Lung (tissue), 12 donors: ENCODE measurements around the gene SFTPB. TPM values are rescaled to one million over a fixed set of nuclear protein-coding genes. Genes with fewer than 3 reads are reported as not detected.

Source experiments
- ATAC-seq: fragments of 200-7000 bp; cut with Tn5 transposase; one replicate; pipeline ENCODE4 v1.9.1; 2020; ENCODE audit warnings: moderate number of reproducible peaks; ENCODE audit not compliant: insufficient read depth, low FRiP score
- DNase-seq, 3 donors: peaks; one replicate each; pipeline ENCODE4 v3.0.0-alpha.2; 2013 to 2017
- H3K27ac ChIP-seq, 2 donors: one replicate each; pipeline ENCODE4 v1.5.1; 2013; ENCODE audit warnings: mild to moderate bottlenecking in 2 of 2, moderate library complexity in 2 of 2, control low read depth in 1 of 2, inconsistent platforms in 1 of 2, low read depth in 1 of 2, low read length in 1 of 2
- H3K27me3 ChIP-seq, 3 donors: one replicate each; pipeline ENCODE4 v1.5.1; 2013; ENCODE audit warnings: low read length in 2 of 3; ENCODE audit not compliant: control insufficient read depth in 3 of 3, insufficient read depth in 3 of 3
- H3K36me3 ChIP-seq, 4 donors: one replicate each; pipeline ENCODE4 v1.5.1; 2013; ENCODE audit warnings: low read length in 4 of 4, mild to moderate bottlenecking in 1 of 4, moderate library complexity in 1 of 4; ENCODE audit not compliant: control insufficient read depth in 4 of 4, insufficient read depth in 4 of 4
- H3K4me1 ChIP-seq, 5 donors: one replicate each; pipeline ENCODE4 v1.5.1; 2013; ENCODE audit warnings: low read length in 5 of 5, mild to moderate bottlenecking in 2 of 5, moderate library complexity in 1 of 5; ENCODE audit not compliant: control insufficient read depth in 5 of 5, insufficient read depth in 5 of 5
- H3K4me3 ChIP-seq: one replicate; pipeline ENCODE4 v1.5.1; 2013; ENCODE audit warnings: mild to moderate bottlenecking, control low read depth, moderate library complexity
- H3K9ac ChIP-seq, 2 donors: one replicate each; pipeline ENCODE4 v1.5.1; 2013; ENCODE audit warnings: low read length in 2 of 2, control low read depth in 1 of 2; ENCODE audit not compliant: insufficient read depth in 1 of 2
- H3K9me3 ChIP-seq, 4 donors: one replicate each; pipeline ENCODE4 v1.5.1; 2013; ENCODE audit warnings: low read length in 3 of 4, mild to moderate bottlenecking in 1 of 4, moderate library complexity in 1 of 4; ENCODE audit not compliant: control insufficient read depth in 4 of 4, insufficient read depth in 3 of 4
- CTCF ChIP-seq: IDR thresholded peaks from 2 replicates; pipeline ENCODE4 v1.5.1; 2012; ENCODE audit warnings: mild to moderate bottlenecking; ENCODE audit errors: control extremely low read depth, extremely low read depth
- WGBS, 2 donors: extraction: QIAGEN DNeasy Blood & Tissue Kit; methylation state at CpG; one replicate each; pipeline ENCODE4 v1.1.7; 2013; 5-methylcytosine and 5-hydroxymethylcytosine counted together
- polyA plus RNA-seq, 2 donors: library from polyadenylated mRNA; stranded (reverse); fragments of 200-250 nt; gene quantifications; one replicate each; pipeline ENCODE4 v1.2.1, GENCODE V29; 2013
- total RNA-seq, 2 donors: library from RNA; depleted of rRNA in 1 of 2; stranded (reverse); fragments of >200 nt in 1 of 2; gene quantifications; one replicate each; pipeline ENCODE4 v1.2.1, GENCODE V29; 2014 to 2021
- donor health status: control.
- donor health status: control.
- donor health status: Bipolar disorder and iron deficiency.
- donor health status: healthy.
- donor health status: DM: yes; HTN: yes; CAD: no.

SFTPB gene
- total and polyA plus RNA-seq, 4 donors: 6,615 to 19,115 (median 13,690) TPM

DNA sequence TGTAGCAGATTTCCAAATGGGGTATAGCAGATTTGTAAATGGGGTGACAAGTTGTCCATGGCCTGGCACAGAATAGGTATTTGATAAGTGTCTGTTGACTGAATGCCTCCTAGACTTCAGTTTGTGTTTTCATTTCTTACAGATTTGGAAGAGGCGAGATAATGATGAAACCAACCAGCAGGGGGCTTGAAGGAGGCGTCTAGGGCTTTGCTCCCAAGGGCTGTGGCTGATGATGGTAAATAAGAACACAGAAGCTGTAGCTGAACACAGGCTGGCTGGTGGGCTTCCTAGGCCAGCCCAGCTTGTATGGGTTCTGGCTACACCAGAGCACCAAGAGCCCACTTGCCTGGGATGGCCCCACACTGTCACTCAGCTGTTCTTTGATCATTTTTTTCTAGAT is 19.4 kb downstream of the SFTPB start:
- Histone ChIP-seq H3K27me3 (no peaks in the 10 kb centered on the region), H3K27ac (peak overlapping the region in 1 of 2 donors; percentile 75), H3K4me1 (peaks cover 0 to 5% (median 5%) of the 10 kb centered on the region in 5 donors), H3K9ac (no peak overlapping the region), H3K9me3 (no peaks in the 10 kb centered on the region), H3K4me3 (no peak overlapping the region), H3K36me3 (peaks cover 40 to 62% (median 46%) of the 10 kb centered on the region in 4 donors)
- DNase-seq (peak in 2 of 3 donors; percentile 37 to 43), ATAC-seq (no peak)
- TF ChIP-seq CTCF: no peak
- WGBS, 2 donors: 44 to 47% methylated on average over 2 of the region's 2 CpGs

GRCh38 chr2:85647823-85648526 is 20.0 kb downstream of the SFTPB start:
- 65 to 83% methylated on average over 10 of the region's 10 CpGs for WGBS, 2 donors
- no peaks in the 10 kb centered on the region for H3K27me3 ChIP-seq
- H3K9ac ChIP-seq: no peak overlapping the region
- H3K27ac ChIP-seq: peak overlapping the region in 1 of 2 donors; percentile 32
- DNase-seq (no peak), ATAC-seq (no peak)
- peaks cover 40 to 62% (median 47%) of the 10 kb centered on the region in 4 donors for H3K36me3 ChIP-seq
- H3K4me3 ChIP-seq: no peak overlapping the region
- H3K4me1 ChIP-seq: peaks cover 0 to 5% (median 5%) of the 10 kb centered on the region in 5 donors
- no peak for TF ChIP-seq CTCF
- H3K9me3 ChIP-seq: no peaks in the 10 kb centered on the region

DNA sequence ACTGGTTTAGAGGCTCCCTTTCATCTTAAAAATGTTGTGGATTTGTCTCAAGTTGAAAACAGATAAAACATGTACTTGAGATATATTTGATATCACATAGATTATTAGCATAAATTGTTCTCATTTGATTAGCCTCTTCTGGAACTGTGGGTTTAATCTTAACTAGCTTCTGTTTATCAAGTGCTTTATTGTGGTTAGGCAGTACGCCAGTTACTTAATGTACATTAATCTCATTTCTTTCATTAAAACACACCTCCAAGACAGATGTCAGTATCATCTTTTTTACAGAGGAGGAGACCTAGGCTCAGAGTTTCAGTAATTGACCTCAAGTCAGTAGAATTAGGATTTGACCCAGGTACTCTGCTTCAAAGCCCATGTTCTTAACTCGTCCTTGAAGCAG is 21.8 kb downstream of the SFTPB start:
- 92 to 97% methylated on average over 2 of the region's 2 CpGs for WGBS, 2 donors

More for the DNA sequence above, 21.8 kb downstream of the SFTPB start:
- no peak overlapping the region for H3K9ac ChIP-seq
- H3K9me3 ChIP-seq: no peaks in the 10 kb centered on the region
- peaks cover 47 to 66% (median 56%) of the 10 kb centered on the region in 4 donors for H3K36me3 ChIP-seq
- H3K27me3 ChIP-seq: no peaks in the 10 kb centered on the region
- H3K4me3 ChIP-seq: no peak overlapping the region
- peaks cover 0 to 5% (median 5%) of the 10 kb centered on the region in 5 donors for H3K4me1 ChIP-seq
- ATAC-seq (no peak), DNase-seq (no peak)
- no peak for TF ChIP-seq CTCF
- H3K27ac ChIP-seq: no peak overlapping the region
